HG03460 (cell line): Measurements from ENCODE around the gene SPIN1.
A peak's percentile ranks its signal among the peaks of the same experiment; 100 is the strongest.
"Not testable (repeated sequence)": the region's sequence is repeated elsewhere in the genome, so short reads cannot be mapped to it uniquely, and the experiment has no call there.

ENCODE experiments used
- ATAC-seq: cut with Tn5 transposase; IDR thresholded peaks from one replicate; pipeline ENCODE4 v1.9.1; 2021; ENCODE audit not compliant: unreplicated experiment

Gene SPIN1

GRCh38 chr9:88388203-88388885 is at the start of gene SPIN1:
SPIN1 (plus strand) TSS chr9:88388444; CDS start chr9:88426540, 38,096 bp downstream.
- peak; percentile 78 for ATAC-seq

DNA sequence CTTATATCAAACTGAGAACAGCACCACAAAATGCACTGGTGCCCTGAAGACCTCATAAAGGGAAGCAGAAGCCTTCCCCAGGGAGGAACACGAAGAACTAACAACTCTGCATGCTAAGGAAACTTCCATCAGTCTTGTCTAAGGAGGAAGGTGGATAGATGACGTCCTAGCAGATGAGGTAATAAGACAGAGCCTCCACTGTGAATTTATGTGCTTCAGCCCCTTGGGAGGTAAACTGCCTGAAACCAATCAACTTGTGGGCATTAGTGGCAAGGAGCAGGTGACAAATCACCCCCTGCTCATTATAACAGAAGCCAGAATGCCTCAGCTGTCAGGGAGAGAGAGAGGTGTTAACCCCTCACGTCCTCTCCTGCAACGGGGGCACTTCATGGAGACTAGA is 48.9 kb upstream of the SPIN1 start:
- no peak for ATAC-seq

GRCh38 chr9:88342246-88342645 is 46.0 kb upstream of the SPIN1 start:
- ATAC-seq: no peak

DNA sequence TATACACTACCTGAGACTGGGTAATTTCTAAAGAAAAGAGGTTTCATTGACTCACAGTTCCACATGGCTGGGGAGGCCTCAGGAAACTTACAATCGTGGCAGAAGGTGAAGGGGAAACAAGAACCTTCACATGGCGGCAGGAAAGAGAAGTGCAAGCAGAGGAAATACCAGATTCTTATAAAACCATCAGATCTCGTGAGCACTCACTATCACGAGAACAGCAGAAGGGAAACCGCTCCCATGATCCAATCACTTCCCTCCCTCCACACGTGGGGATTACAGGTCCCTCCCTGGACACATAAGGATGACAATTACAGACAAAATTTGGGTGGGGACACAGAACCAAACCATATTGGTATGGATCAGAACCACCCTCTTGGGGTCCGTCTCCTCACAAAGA is 44.2 kb upstream of the SPIN1 start:
- no peak for ATAC-seq

DNA sequence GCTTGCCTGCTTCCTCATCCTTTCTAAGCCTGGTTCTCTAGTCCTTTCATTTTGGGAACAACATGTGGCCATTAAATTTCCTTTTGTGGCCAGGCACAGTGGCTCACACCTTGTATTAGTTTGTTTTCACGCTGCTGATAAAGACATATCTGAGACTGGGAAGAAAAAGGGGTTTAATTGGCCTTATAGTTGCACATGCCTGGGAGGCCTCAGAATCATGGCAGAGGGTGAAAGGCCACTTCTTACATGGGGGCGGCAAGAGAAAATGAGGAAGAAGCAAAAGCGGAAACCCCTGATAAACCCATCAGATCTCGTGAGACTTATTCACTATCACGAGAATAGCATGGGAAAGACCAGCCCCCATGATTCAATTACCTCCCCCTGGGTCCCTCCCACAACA is 37.9 kb upstream of the SPIN1 start:
- not testable (repeated sequence) for ATAC-seq

GRCh38 chr9:88355166-88355565 is 33.1 kb upstream of the SPIN1 start:
- no peak for ATAC-seq

DNA sequence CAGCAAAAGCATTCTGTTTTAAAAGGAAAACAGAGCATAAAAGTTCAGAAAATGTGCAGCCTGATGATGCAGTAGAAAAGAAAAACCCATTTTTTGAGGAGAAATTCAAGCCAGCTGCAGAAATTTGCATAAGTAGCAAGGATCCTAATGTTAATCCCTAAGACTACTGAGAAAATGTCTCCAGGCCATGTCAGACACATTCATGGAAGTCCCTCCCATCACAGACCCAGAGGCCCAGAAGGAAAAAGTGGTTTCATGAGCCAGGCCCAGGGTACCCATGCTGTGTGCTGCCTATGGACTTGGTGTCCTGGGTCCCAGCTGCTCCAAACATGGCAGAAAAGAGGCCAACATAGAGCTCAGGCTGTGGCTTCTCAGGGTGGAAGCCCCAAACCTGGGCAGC is 31.0 kb upstream of the SPIN1 start:
- not testable (repeated sequence) for ATAC-seq

GRCh38 chr9:88358723-88359122 is 29.5 kb upstream of the SPIN1 start:
- ATAC-seq: no peak

DNA sequence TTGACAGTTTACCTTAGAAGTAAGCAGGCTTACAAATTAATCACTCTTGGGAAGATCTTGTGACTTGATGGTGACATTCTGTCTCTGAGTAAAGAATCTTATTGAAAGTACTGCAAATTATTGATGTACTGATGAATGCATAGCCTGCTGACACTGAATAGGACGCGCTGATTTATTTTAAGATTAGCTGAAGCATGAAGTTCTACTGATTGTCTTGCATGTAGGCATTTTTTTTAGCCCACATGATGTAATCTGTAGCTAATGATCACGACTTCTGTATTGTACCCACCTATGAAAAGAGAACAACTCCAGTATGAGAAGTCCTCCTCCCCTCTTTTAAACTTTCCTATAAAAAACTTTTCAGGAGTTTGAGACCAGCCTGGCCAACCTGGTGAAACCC is 28.3 kb upstream of the SPIN1 start:
- ATAC-seq: no peak

DNA sequence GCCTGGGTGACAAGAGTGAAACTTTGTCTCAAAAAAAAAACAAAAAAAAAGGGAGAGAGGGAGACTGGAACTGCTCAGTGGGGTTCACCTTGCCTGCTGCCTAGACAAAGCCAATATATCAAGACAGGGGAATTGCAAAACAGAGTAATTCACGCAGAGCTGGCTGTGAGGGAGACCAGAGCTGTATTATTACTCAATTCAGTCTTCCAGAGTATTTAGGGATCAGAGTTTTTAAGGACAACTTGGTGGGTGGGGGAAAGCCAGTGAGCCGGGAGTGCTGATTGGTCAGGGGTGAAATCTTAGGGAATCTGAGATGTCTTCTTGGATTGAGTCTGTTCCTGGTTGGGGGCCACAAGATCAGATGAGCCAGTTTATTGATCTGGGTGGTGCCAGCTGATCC is 25.6 kb upstream of the SPIN1 start:
- no peak for ATAC-seq

- ATAC-seq: no peak
These were observed 24.6 kb upstream of the SPIN1 start for GRCh38 chr9:88363661-88364060.

DNA sequence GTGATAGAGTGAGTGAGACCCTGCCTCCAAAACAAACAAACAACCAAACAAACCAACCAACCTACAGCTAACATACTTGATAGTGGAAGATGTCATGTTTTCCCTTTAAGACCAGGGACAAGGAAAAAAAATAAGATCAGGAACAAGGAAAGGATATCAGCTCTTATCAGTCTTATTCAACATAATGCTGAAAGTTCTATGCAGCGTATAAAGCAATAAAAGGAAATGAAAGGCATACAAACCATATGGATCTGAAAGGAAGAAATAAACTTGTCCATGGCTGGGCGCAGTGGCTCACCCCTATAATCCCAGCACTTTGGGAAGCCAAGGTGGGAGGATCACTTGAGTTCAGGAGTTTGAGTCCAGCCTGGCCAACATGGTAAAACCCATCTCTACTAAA is 23.5 kb upstream of the SPIN1 start:
- no peak for ATAC-seq

DNA sequence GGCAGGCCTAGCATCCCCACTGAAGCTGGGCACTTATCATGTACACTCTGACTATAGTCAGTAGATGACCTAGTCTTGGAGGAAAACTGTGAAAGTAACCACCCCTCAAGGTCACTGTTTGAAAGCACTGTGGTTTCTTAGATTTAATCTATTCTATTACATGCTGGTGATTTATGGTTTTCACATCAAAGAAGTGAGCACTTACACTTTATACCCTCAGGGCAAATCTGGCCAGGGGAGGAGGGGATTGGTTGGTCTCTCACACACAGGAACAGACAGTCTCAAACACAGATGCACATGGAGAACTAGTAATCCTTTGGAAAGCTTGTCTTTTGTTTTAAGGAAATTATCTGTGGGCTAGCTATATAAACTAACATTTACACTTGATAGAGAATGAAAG is 17.9 kb upstream of the SPIN1 start:
- no peak for ATAC-seq

GRCh38 chr9:88372103-88372654 is 16.1 kb upstream of the SPIN1 start:
- no peak for ATAC-seq

DNA sequence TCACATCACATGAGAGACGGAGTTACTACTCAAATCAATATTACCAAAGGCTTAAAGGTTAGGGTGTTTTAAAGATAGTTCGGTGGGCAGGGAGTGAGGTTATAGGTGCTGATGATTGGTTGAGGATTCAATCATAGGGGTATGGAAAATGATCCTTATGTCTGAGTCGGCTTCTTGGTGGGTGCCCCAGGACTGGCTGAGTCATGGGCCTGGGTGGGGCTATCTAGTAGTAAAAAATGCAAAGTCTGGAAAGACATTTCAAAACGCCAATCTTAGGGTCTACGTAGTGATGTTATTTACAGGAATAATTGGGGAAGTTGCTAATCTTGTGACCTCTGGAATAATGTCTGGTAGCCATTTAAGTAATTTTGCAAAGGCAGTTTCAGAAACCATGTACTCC is 15.2 kb upstream of the SPIN1 start:
- ATAC-seq: no peak

DNA sequence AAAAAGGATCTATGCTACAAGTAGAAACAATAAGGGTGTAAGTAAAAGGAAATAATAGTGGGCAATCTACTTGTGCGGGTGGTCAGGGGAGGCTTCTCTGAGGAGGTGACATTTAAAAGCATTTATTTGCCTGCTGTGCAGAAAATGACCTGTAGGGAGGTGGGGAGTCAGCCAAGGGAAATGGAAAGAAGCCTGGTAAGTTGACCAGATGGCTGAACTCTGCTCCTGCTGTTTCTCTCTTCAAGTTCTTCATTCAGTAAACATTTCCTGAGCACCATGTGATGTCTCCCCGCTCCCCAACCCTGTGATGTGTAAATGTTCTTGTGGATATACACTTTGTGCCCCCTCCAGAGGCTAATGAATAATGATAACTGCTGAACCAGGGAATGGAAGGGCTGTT is 9.9 kb upstream of the SPIN1 start:
- ATAC-seq: no peak

DNA sequence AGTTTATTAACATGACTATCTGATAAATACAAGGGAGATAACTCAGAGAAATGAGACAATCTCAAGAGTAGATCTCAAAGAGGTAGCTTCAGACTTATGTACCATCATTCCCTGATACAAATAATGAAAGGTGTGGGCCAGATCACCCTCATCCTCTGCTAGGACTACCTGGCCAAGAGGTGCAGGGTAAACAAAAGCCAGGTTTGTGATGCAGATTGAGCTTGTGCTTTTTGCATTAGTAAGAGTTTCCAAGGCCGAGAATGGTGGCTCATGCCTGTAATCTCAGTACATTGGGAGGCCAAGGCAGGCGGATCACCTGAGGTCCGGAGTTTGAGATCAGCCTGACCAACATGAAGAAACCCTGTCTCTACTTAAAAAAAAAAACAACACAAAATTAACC is 8.9 kb upstream of the SPIN1 start:
- ATAC-seq: no peak

- ATAC-seq: no peak
These were observed 8.1 kb upstream of the SPIN1 start for GRCh38 chr9:88380118-88380517.

DNA sequence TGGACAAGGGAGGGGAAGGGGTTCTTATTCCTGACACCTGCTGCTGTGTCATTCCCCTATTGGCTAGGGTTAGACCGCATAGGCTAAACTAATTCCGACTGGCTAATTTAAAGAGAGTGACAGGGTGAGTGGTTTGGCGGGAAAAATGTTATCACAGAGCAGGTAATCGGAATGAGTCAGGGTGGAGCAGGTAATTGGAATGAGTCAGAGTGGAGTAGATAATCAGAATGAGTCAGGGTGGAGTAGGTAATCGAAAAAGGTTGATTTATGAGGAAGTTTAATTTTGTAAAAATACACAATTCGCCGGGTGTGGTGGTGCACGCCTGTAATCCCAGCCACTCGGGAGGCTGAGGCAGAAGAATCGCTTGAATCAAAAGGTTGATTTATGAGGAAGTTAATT is 6.9 kb upstream of the SPIN1 start:
- not testable (repeated sequence) for ATAC-seq

GRCh38 chr9:88383176-88383575 is 5.1 kb upstream of the SPIN1 start:
- no peak for ATAC-seq

GRCh38 chr9:88386137-88386536 is 2.1 kb upstream of the SPIN1 start:
- not testable (repeated sequence) for ATAC-seq

DNA sequence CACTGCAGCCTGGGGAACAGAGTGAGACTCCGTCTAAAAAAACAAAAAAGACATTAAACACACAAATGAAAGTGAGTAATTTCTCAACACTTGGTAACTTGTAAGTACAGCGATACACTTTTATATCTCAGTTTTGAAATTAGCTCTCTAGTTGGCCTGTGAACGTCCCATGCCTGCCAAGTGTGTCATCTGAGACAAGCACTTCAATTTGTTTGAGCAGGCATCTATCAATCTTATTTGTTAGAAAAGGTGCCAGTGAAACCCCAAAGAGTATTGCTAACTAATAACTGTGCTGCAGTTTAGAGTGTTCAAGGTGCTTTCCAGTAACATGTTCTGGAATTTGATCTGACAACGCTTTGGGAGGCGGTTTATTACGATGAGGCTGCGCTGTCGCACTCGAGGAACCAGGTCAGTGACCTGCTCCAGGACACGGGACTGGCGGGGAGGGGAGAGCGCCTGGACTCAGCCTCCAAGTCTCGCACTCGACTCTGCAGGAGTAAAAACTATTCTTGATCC is 1.1 kb upstream of the SPIN1 start:
- ATAC-seq: peak; percentile 5
